ENCODE results near the gene CEPT1. TPM values are rescaled to one million over a fixed set of nuclear protein-coding genes. Genes with fewer than 3 reads are reported as not detected.

CEPT1 gene
- total and polyA plus RNA-seq, 9 of the 15 experiments (the other 6 are each of a cell fraction or from before 2014, with no cell fraction given), result 24.4 to 72.6 (median 42.4) TPM

- TF ChIP-seq RNF219 (CRISPR knock-in tag; IDR thresholded peaks at IDR 0.05) (0 out of 2 replicates have a peak, but pooled peaks have one; percentile 47), ZFP36 (IDR thresholded peaks at IDR 0.05; ENCODE audit: low read depth, low read length, partially characterized antibody) (no peak), ZNF592 (IDR thresholded peaks at IDR 0.05) (no peak), HMGN3 (IDR thresholded peaks at IDR 0.05; ENCODE audit: borderline replicate concordance, extremely low read depth, insufficient read length, low read depth, low read length) (no peak), FOXJ2 (tag; IDR thresholded peaks at IDR 0.05) (0 out of 2 replicates have a peak, but pooled peaks have one; percentile 50), CHD2 (IDR thresholded peaks at IDR 0.05; ENCODE audit: low read depth, low read length) (no peak), ZNF384 (IDR thresholded peaks at IDR 0.05; ENCODE audit: low read depth, low read length) (0 out of 2 replicates have a peak, but pooled peaks have one; percentile 18)
- TF ChIP-seq, protein P1, sequence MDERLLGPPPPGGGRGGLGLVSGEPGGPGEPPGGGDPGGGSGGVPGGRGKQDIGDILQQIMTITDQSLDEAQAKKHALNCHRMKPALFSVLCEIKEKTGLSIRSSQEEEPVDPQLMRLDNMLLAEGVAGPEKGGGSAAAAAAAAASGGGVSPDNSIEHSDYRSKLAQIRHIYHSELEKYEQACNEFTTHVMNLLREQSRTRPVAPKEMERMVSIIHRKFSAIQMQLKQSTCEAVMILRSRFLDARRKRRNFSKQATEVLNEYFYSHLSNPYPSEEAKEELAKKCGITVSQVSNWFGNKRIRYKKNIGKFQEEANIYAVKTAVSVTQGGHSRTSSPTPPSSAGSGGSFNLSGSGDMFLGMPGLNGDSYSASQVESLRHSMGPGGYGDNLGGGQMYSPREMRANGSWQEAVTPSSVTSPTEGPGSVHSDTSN (CRISPR knock-in tag; IDR thresholded peaks at IDR 0.05; ENCODE audit: low read depth), result no peak
- TF ChIP-seq, protein P1 (tag; conservative IDR thresholded peaks at IDR 0.05; ENCODE audit: low read depth), result peak; percentile 39
Measured at GRCh38 chr1:111212634-111213335, 72.8 kb downstream of the CEPT1 start (continued).

Measured in K562 (cell line).